ENCODE results near the gene SPSB3. TPM values are rescaled to one million over a fixed set of nuclear protein-coding genes. Genes with fewer than 3 reads are reported as not detected.

Gene SPSB3
- total RNA-seq, 1 donor from 2014 or later, result 36.8 TPM

DNA sequence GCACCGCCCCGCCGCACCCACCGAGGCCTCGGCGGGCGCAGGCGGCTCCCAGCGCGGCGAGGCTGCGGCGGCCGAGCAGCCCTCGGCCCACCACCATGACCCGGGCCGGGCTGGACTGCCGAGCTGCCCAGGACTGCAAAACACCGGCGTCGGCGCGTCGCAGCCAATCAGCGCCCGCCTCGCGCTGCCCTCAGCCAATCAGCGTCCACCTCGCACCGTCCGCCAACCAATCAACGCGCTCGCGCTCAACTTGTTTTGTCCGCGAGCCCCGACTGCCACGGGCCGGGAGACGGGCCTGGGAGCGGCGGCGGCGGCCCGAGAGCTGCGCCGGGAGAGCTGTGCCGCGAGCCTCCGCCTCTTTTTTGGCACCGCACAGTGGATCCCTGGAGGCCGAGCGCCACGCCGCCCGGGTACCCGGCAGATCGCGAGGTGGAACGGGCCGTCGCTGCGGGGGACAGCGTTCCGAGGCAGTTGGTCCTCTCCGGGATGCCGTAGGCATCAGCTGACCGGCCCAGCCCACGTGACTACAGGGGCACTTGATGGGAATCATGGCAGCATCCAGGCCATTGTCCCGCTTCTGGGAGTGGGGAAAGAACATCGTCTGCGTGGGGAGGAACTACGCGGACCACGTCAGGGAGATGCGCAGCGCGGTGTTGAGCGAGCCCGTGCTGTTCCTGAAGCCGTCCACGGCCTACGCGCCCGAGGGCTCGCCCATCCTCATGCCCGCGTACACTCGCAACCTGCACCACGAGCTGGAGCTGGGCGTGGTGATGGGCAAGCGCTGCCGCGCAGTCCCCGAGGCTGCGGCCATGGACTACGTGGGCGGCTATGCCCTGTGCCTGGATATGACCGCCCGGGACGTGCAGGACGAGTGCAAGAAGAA, 44.6 kb upstream of the SPSB3 start, which contains the start of the genes FAHD1 and HAGH:
Gene FAHD1 (plus strand): TSS at position 516 of the 883 bp plus-strand sequence. CDS start 33 bp downstream, at position 549.
Gene HAGH (minus strand): TSS at position 135 of the 883 bp plus-strand sequence. CDS start 38 bp downstream, at position 97.
- peaks cover 23% of the 10 kb centered on the region for H3K36me3 ChIP-seq
- H3K27ac ChIP-seq (replicated peaks), result peak within 1 kb of the TSS; percentile 98
- H3K27me3 ChIP-seq (ENCODE audit: low read depth), result no peaks in the 10 kb centered on the region
- no peaks in the 10 kb centered on the region for H3K9me3 ChIP-seq (replicated peaks)
- peak within 1 kb of the TSS; percentile 99 for H3K4me3 ChIP-seq
- intact Hi-C loops (cut with micrococcal nuclease), result no loop called here
- TF ChIP-seq, protein P1, sequence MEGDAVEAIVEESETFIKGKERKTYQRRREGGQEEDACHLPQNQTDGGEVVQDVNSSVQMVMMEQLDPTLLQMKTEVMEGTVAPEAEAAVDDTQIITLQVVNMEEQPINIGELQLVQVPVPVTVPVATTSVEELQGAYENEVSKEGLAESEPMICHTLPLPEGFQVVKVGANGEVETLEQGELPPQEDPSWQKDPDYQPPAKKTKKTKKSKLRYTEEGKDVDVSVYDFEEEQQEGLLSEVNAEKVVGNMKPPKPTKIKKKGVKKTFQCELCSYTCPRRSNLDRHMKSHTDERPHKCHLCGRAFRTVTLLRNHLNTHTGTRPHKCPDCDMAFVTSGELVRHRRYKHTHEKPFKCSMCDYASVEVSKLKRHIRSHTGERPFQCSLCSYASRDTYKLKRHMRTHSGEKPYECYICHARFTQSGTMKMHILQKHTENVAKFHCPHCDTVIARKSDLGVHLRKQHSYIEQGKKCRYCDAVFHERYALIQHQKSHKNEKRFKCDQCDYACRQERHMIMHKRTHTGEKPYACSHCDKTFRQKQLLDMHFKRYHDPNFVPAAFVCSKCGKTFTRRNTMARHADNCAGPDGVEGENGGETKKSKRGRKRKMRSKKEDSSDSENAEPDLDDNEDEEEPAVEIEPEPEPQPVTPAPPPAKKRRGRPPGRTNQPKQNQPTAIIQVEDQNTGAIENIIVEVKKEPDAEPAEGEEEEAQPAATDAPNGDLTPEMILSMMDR (IDR thresholded peaks at IDR 0.05; ENCODE audit: borderline replicate concordance), result no peak
- DNase-seq, result peak; percentile 94
- H3K4me1 ChIP-seq, result peaks cover 69% of the 10 kb centered on the region

DNA sequence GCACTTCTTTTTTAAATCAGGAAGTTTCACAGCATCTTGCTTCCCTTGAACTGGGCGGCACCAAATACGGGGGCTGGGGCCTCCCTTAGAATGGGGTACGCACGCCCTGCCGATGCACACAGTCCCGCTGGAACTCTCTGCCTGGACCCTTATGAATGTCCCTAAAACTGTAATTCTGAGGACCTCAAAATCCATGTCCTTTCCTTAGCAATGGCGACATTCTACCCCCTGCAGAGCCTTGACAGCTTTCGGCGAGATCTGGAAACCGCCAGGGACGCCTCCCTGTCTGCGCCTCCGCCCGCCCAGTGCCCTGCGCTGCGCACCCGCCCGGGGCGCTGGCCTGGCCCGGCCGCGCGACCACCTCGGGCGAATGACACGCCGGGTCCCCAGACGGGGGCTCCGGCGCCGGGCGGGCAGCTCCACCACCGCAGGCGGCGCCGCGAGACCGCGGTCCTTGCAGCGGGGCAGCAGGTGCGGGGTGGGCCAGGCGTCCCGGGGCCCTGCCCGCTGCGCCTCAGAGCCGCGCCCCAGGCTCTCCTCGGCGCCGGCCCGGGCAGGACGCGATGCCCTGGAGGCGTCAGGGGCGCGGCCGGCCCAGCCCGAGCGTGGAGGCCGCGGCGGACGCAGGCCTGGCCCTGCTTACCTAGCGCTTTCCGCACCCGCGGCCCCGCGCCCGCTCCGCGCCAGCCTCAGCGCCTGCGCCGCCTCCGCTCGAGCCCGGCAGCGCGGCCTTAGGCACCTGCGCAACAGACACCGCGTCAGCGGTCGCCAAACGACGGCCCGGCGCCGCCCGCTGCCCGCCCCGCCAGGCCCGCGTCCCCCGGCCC, 43.7 kb upstream of the SPSB3 start:
- TF ChIP-seq, protein P1 (IDR thresholded peaks at IDR 0.05; ENCODE audit: borderline replicate concordance), result peak; percentile 12
- peak overlapping the region; percentile 98 for H3K27ac ChIP-seq (replicated peaks)
- peaks cover 31% of the 10 kb centered on the region for H3K36me3 ChIP-seq
- DNase-seq, result peak; percentile 54
- H3K27me3 ChIP-seq (ENCODE audit: low read depth), result no peaks in the 10 kb centered on the region
- H3K4me3 ChIP-seq, result peak overlapping the region; percentile 99
- peaks cover 69% of the 10 kb centered on the region for H3K4me1 ChIP-seq
- intact Hi-C loops (cut with micrococcal nuclease), result no loop called here
- H3K9me3 ChIP-seq (replicated peaks), result no peaks in the 10 kb centered on the region

DNA sequence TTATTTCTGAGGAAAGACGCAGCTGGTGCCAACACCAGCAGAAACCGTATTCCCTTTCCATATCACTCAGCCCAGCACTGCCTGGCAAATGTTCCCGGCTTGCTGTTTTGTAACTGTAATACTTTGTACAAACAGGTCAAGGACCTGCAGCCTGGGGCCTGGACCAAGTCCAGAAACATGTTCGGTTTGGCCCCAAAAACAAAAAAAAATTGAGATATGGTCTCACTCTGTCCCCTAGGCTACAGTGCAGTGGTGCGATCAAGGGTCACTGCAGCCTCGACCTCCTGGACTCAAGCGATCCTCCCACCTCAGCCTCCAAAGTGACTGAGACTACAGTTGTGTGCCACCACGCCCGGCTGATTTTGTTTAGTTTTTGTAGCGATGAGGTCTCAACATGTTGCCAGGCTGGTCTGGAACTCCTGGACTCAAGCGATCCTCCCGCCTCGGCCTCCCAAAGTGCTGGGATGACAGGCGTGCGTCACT, 43.1 kb upstream of the SPSB3 start:
- TF ChIP-seq, protein P1 (IDR thresholded peaks at IDR 0.05; ENCODE audit: borderline replicate concordance), result no peak
- intact Hi-C loops (cut with micrococcal nuclease), result no loop called here
- Histone ChIP-seq H3K4me3 (peak overlapping the region; percentile 99), H3K4me1 (peaks cover 66% of the 10 kb centered on the region), H3K9me3 (replicated peaks) (no peaks in the 10 kb centered on the region), H3K36me3 (peaks cover 35% of the 10 kb centered on the region), H3K27me3 (ENCODE audit: low read depth) (no peaks in the 10 kb centered on the region), H3K27ac (replicated peaks) (peak overlapping the region; percentile 98)
- DNase-seq, result no peak

DNA sequence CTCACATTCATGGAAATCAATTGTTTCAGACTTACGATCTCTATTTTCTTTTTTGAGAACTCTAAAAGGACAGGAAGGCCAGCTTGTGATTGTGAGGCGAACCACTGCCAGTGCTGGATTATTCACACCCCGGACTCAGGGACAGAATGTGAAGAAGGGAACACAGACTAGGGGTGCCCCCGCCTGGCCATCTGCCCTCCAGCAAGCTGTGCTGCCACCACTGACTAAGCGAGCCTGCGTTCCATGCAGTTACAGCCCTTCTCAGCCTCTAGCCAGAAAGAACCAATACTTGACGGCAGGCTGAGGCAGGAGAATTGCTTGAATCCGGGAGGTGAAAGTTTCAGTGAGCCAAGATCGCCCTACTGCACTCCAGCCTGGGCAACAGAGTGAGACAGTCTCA, 41.5 kb upstream of the SPSB3 start:
- peak overlapping the region; percentile 22 for H3K27ac ChIP-seq (replicated peaks)
- intact Hi-C loops (cut with micrococcal nuclease), result no loop called here
- peak; percentile 41 for DNase-seq
- TF ChIP-seq, protein P1 (IDR thresholded peaks at IDR 0.05; ENCODE audit: borderline replicate concordance), result no peak
- no peak overlapping the region for H3K4me3 ChIP-seq
- H3K27me3 ChIP-seq (ENCODE audit: low read depth), result no peaks in the 10 kb centered on the region
- peaks cover 41% of the 10 kb centered on the region for H3K36me3 ChIP-seq
- H3K4me1 ChIP-seq, result peaks cover 50% of the 10 kb centered on the region
- H3K9me3 ChIP-seq (replicated peaks), result no peaks in the 10 kb centered on the region

DNA sequence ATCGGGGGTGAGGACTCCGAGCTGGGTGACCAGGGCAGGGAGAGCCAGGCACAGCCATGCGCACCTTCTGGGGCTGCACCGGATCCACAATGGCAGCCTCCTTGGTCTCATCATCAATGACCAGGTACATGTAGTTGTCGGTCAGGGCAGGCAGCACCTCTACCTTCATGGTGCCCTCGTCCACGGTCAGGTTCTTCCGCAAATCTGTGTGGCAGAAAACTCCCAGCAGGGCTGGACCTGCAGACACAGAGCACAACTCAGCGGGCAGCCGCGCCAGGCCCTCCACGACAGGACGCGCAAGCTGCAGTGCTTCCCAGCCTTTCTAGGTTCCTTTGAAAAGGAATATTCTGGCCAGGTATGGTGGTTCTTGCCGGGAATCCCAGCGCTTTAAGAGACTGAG, 40.4 kb upstream of the SPSB3 start:
- no peaks in the 10 kb centered on the region for H3K27me3 ChIP-seq (ENCODE audit: low read depth)
- intact Hi-C loops (cut with micrococcal nuclease), result no loop called here
- no peak overlapping the region for H3K27ac ChIP-seq (replicated peaks)
- TF ChIP-seq, protein P1 (IDR thresholded peaks at IDR 0.05; ENCODE audit: borderline replicate concordance), result no peak
- peaks cover 51% of the 10 kb centered on the region for H3K36me3 ChIP-seq
- DNase-seq, result no peak
- no peaks in the 10 kb centered on the region for H3K9me3 ChIP-seq (replicated peaks)
- no peak overlapping the region for H3K4me3 ChIP-seq
- H3K4me1 ChIP-seq, result peaks cover 40% of the 10 kb centered on the region

Measured in left ventricle myocardium inferior (tissue), 1 donor.